ENCODE results near the gene SLC29A2. TPM values are rescaled to one million over a fixed set of nuclear protein-coding genes. Genes with fewer than 3 reads are reported as not detected.
A peak's percentile ranks its signal among the peaks of the same experiment; 100 is the strongest.

SLC29A2 gene
- total RNA-seq, 1 experiment from 2014 or later: 30.3 TPM

GRCh38 chr11:66410191-66410590 is 38.6 kb upstream of the SLC29A2 start:
- BruUV-seq (replicated peaks): no TSS peak
- Histone ChIP-seq H3K4me3 (ENCODE audit: low read depth, low read length) (no peak overlapping the region), H3K9me3 (no peaks in the 10 kb centered on the region), H3K36me3 (ENCODE audit: control insufficient read depth, insufficient read depth, low read length) (no peaks in the 10 kb centered on the region), H3K27me3 (replicated peaks; ENCODE audit: control insufficient read depth, insufficient read depth, low read length) (no peaks in the 10 kb centered on the region), H3K4me1 (no peaks in the 10 kb centered on the region)
- Mint-ChIP-seq H3K4me1 (ENCODE audit: low read depth, unreplicated experiment) (no peaks in the 10 kb centered on the region), H3K4me3 (ENCODE audit: unreplicated experiment) (no peak overlapping the region), H3K27ac (ENCODE audit: unreplicated experiment) (no peak overlapping the region), H3K9me3 (ENCODE audit: unreplicated experiment) (no peaks in the 10 kb centered on the region), H3K36me3 (ENCODE audit: insufficient read depth, unreplicated experiment) (no peaks in the 10 kb centered on the region), H3K27me3 (ENCODE audit: insufficient read depth, unreplicated experiment) (peaks cover 25% of the 10 kb centered on the region)
- intact Hi-C loops (cut with micrococcal nuclease; ENCODE audit: unreplicated experiment): no loop called here
- no peak for TF ChIP-seq CTCF (IDR thresholded peaks at IDR 0.05; ENCODE audit: insufficient read depth in 1 of 2, low read depth in 1 of 2, low read length in 1 of 2, severe bottlenecking in 1 of 2, unreplicated experiment in 1 of 2)
- ChIA-PET CTCF (interaction anchor here (0.5 to 2.2 kb wide), 6 partner anchors 29 to 268 kb away, joined by 3 to 9 read pairs (median 6); partner anchors contain the start of genes DPP3, MRPL11, PELI3 and RBM4B), POLR2A (interaction anchor here (0.6 kb wide), 1 partner anchor 27 kb away, joined by 3 read pairs; no protein-coding TSS in a partner anchor)
- DNase-seq: no peak

DNA sequence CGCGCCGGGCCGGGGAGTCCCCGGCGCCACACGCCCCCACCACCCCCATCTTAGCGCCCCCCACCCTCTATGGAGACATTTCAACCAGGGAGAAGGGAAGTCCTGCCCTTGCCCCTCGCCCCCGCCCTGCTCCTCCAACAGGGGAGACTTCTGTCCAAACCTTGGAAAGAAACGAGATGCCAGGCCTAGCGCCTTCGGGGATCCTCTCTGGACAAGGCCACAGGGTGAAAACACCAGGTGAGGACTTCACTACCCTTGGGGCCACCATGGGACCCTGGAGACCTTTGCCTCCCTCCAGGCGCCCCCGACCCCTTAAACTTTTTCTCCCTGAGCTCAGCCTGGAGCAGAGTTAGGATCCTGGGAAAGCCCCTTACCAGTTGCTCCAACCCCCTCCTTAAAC is 37.7 kb upstream of the SLC29A2 start:
- DNase-seq: no peak
- TF ChIP-seq CTCF (IDR thresholded peaks at IDR 0.05; ENCODE audit: insufficient read depth in 1 of 2, low read depth in 1 of 2, low read length in 1 of 2, severe bottlenecking in 1 of 2, unreplicated experiment in 1 of 2): no peak
- Mint-ChIP-seq H3K4me1 (ENCODE audit: low read depth, unreplicated experiment) (no peaks in the 10 kb centered on the region), H3K9me3 (ENCODE audit: unreplicated experiment) (no peaks in the 10 kb centered on the region), H3K4me3 (ENCODE audit: unreplicated experiment) (peak overlapping the region; percentile 73), H3K27ac (ENCODE audit: unreplicated experiment) (no peak overlapping the region), H3K27me3 (ENCODE audit: insufficient read depth, unreplicated experiment) (peaks cover 28% of the 10 kb centered on the region), H3K36me3 (ENCODE audit: insufficient read depth, unreplicated experiment) (no peaks in the 10 kb centered on the region)
- Histone ChIP-seq H3K27me3 (replicated peaks; ENCODE audit: control insufficient read depth, insufficient read depth, low read length) (no peaks in the 10 kb centered on the region), H3K36me3 (ENCODE audit: control insufficient read depth, insufficient read depth, low read length) (no peaks in the 10 kb centered on the region), H3K9me3 (no peaks in the 10 kb centered on the region), H3K4me3 (ENCODE audit: low read depth, low read length) (no peak overlapping the region), H3K4me1 (no peaks in the 10 kb centered on the region)
- CTCF ChIA-PET: interaction anchor here (1.0 to 2.2 kb wide), 7 partner anchors 12 to 269 kb away, joined by 3 to 9 read pairs (median 6); partner anchors contain the start of genes MRPL11, PELI3, RBM4B and ZDHHC24
- no TSS peak for BruUV-seq (replicated peaks)
- POLR2A ChIA-PET: no interaction called here
- intact Hi-C loops (cut with micrococcal nuclease; ENCODE audit: unreplicated experiment): loop anchor here (10.0 kb wide), 1 partner anchor 426 kb away; no protein-coding TSS in a partner anchor

DNA sequence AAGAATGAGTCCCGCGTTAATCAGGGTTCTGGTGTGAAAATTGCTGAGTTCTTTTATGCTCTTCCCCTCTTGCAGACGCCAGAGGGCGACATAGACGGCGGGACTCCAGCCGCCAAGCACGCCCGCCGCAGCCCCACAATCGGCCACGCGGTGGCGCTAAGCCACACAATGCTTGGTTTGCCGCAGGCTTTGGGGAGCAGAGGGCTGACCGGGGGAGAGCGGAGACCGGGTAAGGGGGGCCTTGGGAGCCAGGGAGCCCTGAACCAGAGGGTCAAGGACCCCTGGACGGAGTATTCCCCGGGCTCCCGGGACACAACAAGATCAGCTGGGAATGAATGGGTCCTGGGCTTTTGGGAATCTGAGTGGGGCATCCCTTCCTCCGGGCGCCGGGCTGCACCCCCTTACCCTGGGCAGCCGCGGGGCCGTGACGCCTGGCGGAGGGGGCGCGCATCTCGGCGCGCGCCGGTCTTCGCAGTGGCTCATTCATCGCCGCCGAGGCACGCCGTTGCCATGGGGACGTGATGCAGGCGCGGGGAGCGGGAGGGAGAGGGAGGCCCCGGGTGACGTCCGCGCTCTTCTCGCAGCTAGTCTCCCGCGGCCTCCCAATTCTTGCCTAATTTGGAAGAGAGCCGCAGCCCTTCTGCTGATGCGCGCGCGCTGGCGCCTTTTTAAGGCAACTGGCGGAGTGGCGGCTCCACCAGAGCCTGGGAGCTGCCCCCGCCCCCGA is 37.1 kb upstream of the SLC29A2 start:
- H3K4me1 ChIP-seq: no peaks in the 10 kb centered on the region
- DNase-seq: peak; percentile 76 to 93
- H3K27ac Mint-ChIP-seq (ENCODE audit: unreplicated experiment): no peak overlapping the region
- no peaks in the 10 kb centered on the region for H3K36me3 Mint-ChIP-seq (ENCODE audit: insufficient read depth, unreplicated experiment)
- peak overlapping the region; percentile 73 for H3K4me3 Mint-ChIP-seq (ENCODE audit: unreplicated experiment)
- no peaks in the 10 kb centered on the region for H3K36me3 ChIP-seq (ENCODE audit: control insufficient read depth, insufficient read depth, low read length)
- POLR2A ChIA-PET: interaction anchor here (0.5 kb wide), 1 partner anchor 22 kb away, joined by 5 read pairs; no protein-coding TSS in a partner anchor
- peaks cover 28% of the 10 kb centered on the region for H3K27me3 Mint-ChIP-seq (ENCODE audit: insufficient read depth, unreplicated experiment)
- peak; percentile 99 to 100 for TF ChIP-seq CTCF (IDR thresholded peaks at IDR 0.05; ENCODE audit: insufficient read depth in 1 of 2, low read depth in 1 of 2, low read length in 1 of 2, severe bottlenecking in 1 of 2, unreplicated experiment in 1 of 2)
- CTCF ChIA-PET: interaction anchor here (1.0 to 2.2 kb wide), 7 partner anchors 13 to 270 kb away, joined by 3 to 9 read pairs (median 6); partner anchors contain the start of genes MRPL11, RBM4B and ZDHHC24
- no peaks in the 10 kb centered on the region for H3K9me3 Mint-ChIP-seq (ENCODE audit: unreplicated experiment)
- BruUV-seq (replicated peaks): no TSS peak
- intact Hi-C loops (cut with micrococcal nuclease; ENCODE audit: unreplicated experiment): loop anchor here (1.0 to 10.0 kb wide), 5 partner anchors 22 to 426 kb away; no protein-coding TSS in a partner anchor
- H3K4me1 Mint-ChIP-seq (ENCODE audit: low read depth, unreplicated experiment): no peaks in the 10 kb centered on the region
- H3K4me3 ChIP-seq (ENCODE audit: low read depth, low read length): peak overlapping the region; percentile 19
- H3K9me3 ChIP-seq: no peaks in the 10 kb centered on the region
- H3K27me3 ChIP-seq (replicated peaks; ENCODE audit: control insufficient read depth, insufficient read depth, low read length): no peaks in the 10 kb centered on the region

Data from Caco-2 (cell line).